ENCODE results near the gene RYK. TPM values are rescaled to one million over a fixed set of nuclear protein-coding genes. Genes with fewer than 3 reads are reported as not detected.

Gene RYK
- total RNA-seq, 4 donors from 2014 or later = 78.2 to 120 (median 96.5) TPM

GRCh38 chr3:134190250-134190649 is 60.4 kb downstream of the RYK start:
- no peak for DNase-seq (ENCODE audit: extremely low spot score)
- TF ChIP-seq, protein P1, sequence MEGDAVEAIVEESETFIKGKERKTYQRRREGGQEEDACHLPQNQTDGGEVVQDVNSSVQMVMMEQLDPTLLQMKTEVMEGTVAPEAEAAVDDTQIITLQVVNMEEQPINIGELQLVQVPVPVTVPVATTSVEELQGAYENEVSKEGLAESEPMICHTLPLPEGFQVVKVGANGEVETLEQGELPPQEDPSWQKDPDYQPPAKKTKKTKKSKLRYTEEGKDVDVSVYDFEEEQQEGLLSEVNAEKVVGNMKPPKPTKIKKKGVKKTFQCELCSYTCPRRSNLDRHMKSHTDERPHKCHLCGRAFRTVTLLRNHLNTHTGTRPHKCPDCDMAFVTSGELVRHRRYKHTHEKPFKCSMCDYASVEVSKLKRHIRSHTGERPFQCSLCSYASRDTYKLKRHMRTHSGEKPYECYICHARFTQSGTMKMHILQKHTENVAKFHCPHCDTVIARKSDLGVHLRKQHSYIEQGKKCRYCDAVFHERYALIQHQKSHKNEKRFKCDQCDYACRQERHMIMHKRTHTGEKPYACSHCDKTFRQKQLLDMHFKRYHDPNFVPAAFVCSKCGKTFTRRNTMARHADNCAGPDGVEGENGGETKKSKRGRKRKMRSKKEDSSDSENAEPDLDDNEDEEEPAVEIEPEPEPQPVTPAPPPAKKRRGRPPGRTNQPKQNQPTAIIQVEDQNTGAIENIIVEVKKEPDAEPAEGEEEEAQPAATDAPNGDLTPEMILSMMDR (IDR thresholded peaks at IDR 0.05) = no peak
- TF ChIP-seq POLR2A (IDR thresholded peaks at IDR 0.05; ENCODE audit: low read depth) = no peak
- TF ChIP-seq POLR2AphosphoS5 (IDR thresholded peaks at IDR 0.05) = no peak
- TF ChIP-seq EP300 (IDR thresholded peaks at IDR 0.05) = no peak
- 95% methylated on average over 3 of the region's 3 CpGs for WGBS
- peaks cover 0 to 68% (median 21%) of the 10 kb centered on the region in 4 donors for H3K36me3 ChIP-seq
- no peaks in the 10 kb centered on the region for H3K27me3 ChIP-seq
- no peaks in the 10 kb centered on the region for H3K9me3 ChIP-seq
- no peaks in the 10 kb centered on the region for H3K4me1 ChIP-seq
- no peak overlapping the region for H3K4me3 ChIP-seq
- intact Hi-C loops (cut with DNase I) = loop anchor here (10.0 kb wide), 1 partner anchor 255 kb away; no protein-coding TSS in a partner anchor
- no peak overlapping the region for H3K27ac ChIP-seq (replicated peaks in 1 of 4)

- Histone ChIP-seq H3K27ac (replicated peaks in 1 of 4) (no peak overlapping the region), H3K36me3 (peaks cover 0 to 65% (median 20%) of the 10 kb centered on the region in 4 donors)
- intact Hi-C loops (cut with DNase I) = loop anchor here (10.0 kb wide), 1 partner anchor 255 kb away; no protein-coding TSS in a partner anchor
Observed at GRCh38 chr3:134189849-134190248, 60.8 kb downstream of the RYK start.

DNA sequence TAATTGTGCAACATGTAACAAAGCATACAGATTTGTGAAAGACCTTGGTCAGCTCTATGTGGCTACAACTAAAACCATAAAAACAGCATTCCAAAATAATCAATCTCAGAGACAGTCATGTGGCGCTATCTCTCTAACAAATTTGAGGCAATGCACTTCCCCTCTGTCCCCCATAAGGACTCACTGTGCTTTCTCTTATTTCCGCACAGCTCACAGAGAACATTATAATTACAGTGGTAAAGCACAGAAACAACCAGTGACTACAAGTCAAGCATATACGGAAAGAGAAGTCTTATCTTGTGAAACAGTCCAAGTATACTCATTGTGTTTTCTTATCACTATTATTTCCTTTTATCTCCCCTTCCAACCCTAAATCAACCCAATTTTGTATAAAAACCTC is 64.3 kb downstream of the RYK start:
- TF ChIP-seq, protein P1 (IDR thresholded peaks at IDR 0.05) = no peak
- TF ChIP-seq POLR2A (IDR thresholded peaks at IDR 0.05; ENCODE audit: low read depth) (no peak), POLR2AphosphoS5 (IDR thresholded peaks at IDR 0.05) (no peak), EP300 (IDR thresholded peaks at IDR 0.05) (no peak)
- WGBS = 80% methylated on average over 3 of the region's 3 CpGs

More at GRCh38 chr3:134189849-134190248, 60.8 kb downstream of the RYK start:
- H3K9me3 ChIP-seq = no peaks in the 10 kb centered on the region
- no peaks in the 10 kb centered on the region for H3K27me3 ChIP-seq
- no peak for TF ChIP-seq EP300 (IDR thresholded peaks at IDR 0.05)
- TF ChIP-seq POLR2A (IDR thresholded peaks at IDR 0.05; ENCODE audit: low read depth) = no peak
- TF ChIP-seq, protein P1 (IDR thresholded peaks at IDR 0.05) = no peak
- no peak for TF ChIP-seq POLR2AphosphoS5 (IDR thresholded peaks at IDR 0.05)
- DNase-seq (ENCODE audit: extremely low spot score) = no peak
- no peak overlapping the region for H3K4me3 ChIP-seq
- no peaks in the 10 kb centered on the region for H3K4me1 ChIP-seq

DNA sequence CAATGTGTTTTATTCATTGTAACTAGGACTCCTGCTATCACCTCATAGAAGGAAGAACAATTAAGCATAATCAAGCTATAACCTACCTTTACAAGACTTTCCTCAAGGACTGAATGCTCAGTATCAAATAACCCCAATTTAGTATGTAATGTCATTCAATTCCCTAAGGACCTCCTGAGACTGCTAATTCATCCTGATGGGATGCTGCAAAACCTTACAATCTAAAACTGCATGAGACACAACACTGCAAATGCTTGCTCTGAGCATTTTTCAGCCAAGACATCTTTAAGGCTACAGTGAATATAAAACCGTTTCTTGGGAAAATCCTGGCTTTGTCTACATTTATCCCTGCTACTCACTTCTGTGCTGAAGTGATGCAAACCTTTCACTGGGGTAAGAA is 69.9 kb downstream of the RYK start:
- H3K36me3 ChIP-seq = peaks cover 0 to 41% (median 16%) of the 10 kb centered on the region in 4 donors
- TF ChIP-seq EP300 (IDR thresholded peaks at IDR 0.05) (no peak), POLR2A (IDR thresholded peaks at IDR 0.05; ENCODE audit: low read depth) (no peak), POLR2AphosphoS5 (IDR thresholded peaks at IDR 0.05) (no peak)
- TF ChIP-seq, protein P1 (IDR thresholded peaks at IDR 0.05) = no peak
- 74% methylated on average over 1 of the region's 1 CpG for WGBS

More for the DNA sequence above, 64.3 kb downstream of the RYK start:
- Histone ChIP-seq H3K27ac (replicated peaks in 1 of 4) (no peak overlapping the region), H3K9me3 (no peaks in the 10 kb centered on the region), H3K27me3 (no peaks in the 10 kb centered on the region), H3K4me1 (no peaks in the 10 kb centered on the region), H3K4me3 (no peak overlapping the region), H3K36me3 (peaks cover 0 to 52% (median 14%) of the 10 kb centered on the region in 4 donors)
- no peak for DNase-seq (ENCODE audit: extremely low spot score)
- intact Hi-C loops (cut with DNase I) = no loop called here

DNA sequence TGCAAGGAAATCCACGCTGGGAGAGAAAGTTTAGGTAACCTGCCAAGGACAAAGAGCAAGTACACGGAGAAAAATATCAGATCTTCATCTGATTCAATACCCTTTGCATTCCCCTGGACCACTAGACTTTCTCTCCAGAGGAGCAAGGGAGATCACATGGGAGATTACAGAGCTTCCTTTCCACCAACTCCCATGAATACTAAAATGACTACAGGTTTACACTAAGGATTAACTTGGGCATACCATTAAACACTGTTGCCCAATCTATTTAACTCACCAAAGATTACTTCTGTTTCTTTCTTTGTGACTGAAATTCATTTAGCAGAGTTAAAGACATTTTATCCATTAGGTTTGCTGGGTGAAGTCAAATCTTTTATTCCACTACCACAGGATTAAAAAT is 71.2 kb downstream of the RYK start:
- intact Hi-C loops (cut with DNase I) = no loop called here
- Histone ChIP-seq H3K27ac (replicated peaks in 1 of 4) (no peak overlapping the region), H3K27me3 (no peaks in the 10 kb centered on the region), H3K9me3 (no peaks in the 10 kb centered on the region), H3K4me3 (no peak overlapping the region), H3K4me1 (no peaks in the 10 kb centered on the region), H3K36me3 (peaks cover 5 to 53% (median 28%) of the 10 kb centered on the region in 4 donors)
- WGBS = 94% methylated on average over 2 of the region's 2 CpGs
- DNase-seq (ENCODE audit: extremely low spot score) = no peak
- TF ChIP-seq POLR2AphosphoS5 (IDR thresholded peaks at IDR 0.05) (no peak), EP300 (IDR thresholded peaks at IDR 0.05) (no peak), POLR2A (IDR thresholded peaks at IDR 0.05; ENCODE audit: low read depth) (no peak)
- TF ChIP-seq, protein P1 (IDR thresholded peaks at IDR 0.05) = no peak

More for the DNA sequence above, 69.9 kb downstream of the RYK start:
- H3K4me3 ChIP-seq = no peak overlapping the region
- DNase-seq (ENCODE audit: extremely low spot score) = no peak
- H3K9me3 ChIP-seq = no peaks in the 10 kb centered on the region
- no peaks in the 10 kb centered on the region for H3K4me1 ChIP-seq
- H3K27ac ChIP-seq (replicated peaks in 1 of 4) = no peak overlapping the region
- H3K27me3 ChIP-seq = no peaks in the 10 kb centered on the region
- intact Hi-C loops (cut with DNase I) = no loop called here
